Pancreas (tissue), 10 donors: ENCODE data around the gene MYCN. TPM values are rescaled to one million over a fixed set of nuclear protein-coding genes. Genes with fewer than 3 reads are reported as not detected.

Experiments used
- ATAC-seq, 4 donors: fragments of 200-7000 bp; cut with Tn5 transposase; one replicate each; pipeline versions ENCODE4 v1.8.0 to v1.9.1; 2020; ENCODE audit warnings: mild to moderate bottlenecking in 4 of 4, moderate library complexity in 4 of 4
- DNase-seq, 6 donors: peaks; one replicate each; pipeline ENCODE4 v3.0.0-alpha.2; 2020
- FAIRE-seq: peaks from 2 replicates; lab custom pipeline; 2012; peaks lifted over from hg19 to GRCh38; lab: Jason Lieb, UNC
- H3K27ac ChIP-seq, 4 donors: fragments of 200-600 bp; sonication (generic); 1 replicate in 3 of 4; 2 replicates in 1 of 4; pipeline versions ENCODE4 v1.5.0 to v1.8.0; 2020
- H3K27me3 ChIP-seq, 4 donors: fragments of 200-600 bp; one replicate each; pipeline ENCODE4 v1.8.0; 2021
- H3K36me3 ChIP-seq, 3 donors: fragments of 200-600 bp; sonication (generic) in 1 of 3; one replicate each; pipeline versions ENCODE4 v1.5.0 to v1.8.0; 2020 to 2021
- H3K4me1 ChIP-seq, 3 donors: fragments of 200-600 bp; one replicate each; pipeline ENCODE4 v1.8.0; 2021
- H3K4me3 ChIP-seq, 4 donors: fragments of 200-600 bp; sonication (generic) in 2 of 4; one replicate each; pipeline versions ENCODE4 v1.5.0 to v1.8.0; 2020 to 2021
- H3K9me3 ChIP-seq, 4 donors: fragments of 200-600 bp; one replicate each; pipeline ENCODE4 v1.8.0; 2021
- WGBS, 2 donors: extraction: QIAGEN DNeasy Blood & Tissue Kit; methylation state at CpG; one replicate each; pipeline ENCODE4 v1.1.7; 2013; 5-methylcytosine and 5-hydroxymethylcytosine counted together
- intact Hi-C, 3 donors: fragments of 100-400 bp; cut with DNase I; formaldehyde crosslinking; loops; one replicate each; pipeline versions ENCODE4 v1.11.1 to v1.14.2; 2022
- polyA plus RNA-seq, 2 donors: library from polyadenylated mRNA; stranded (reverse); fragments of 200-250 nt; gene quantifications; one replicate each; pipeline ENCODE4 v1.2.3, GENCODE V29; 2013
- total RNA-seq, 6 donors: library from RNA; stranded (reverse); fragmentation: NEBNext Ultra II Directional in 4 of 6; extraction: Animal tissue kit (Norgen Biotek cat#: 25700) in 4 of 6; gene quantifications; one replicate each; pipeline versions ENCODE4 v1.2.1 to v1.2.4, GENCODE V29; 2021 to 2023
- TF ChIP-seq, protein P1 (sequence below), 4 donors: fragments of 200-600 bp; sonication (generic) in 3 of 4; IDR thresholded peaks; one replicate each; pipeline versions ENCODE4 v1.5.0 to v1.8.0; 2021; ENCODE audit warnings: antibody characterized with exemption in 4 of 4
- donor health status: healthy with polysubstance abuse.
- donor health status: DM: no; HTN: no; CAD: no; lungs with moderate emphysema.
- donor health status: DM: no; HTN: no; CAD: no.
- donor health status: control.
- donor health status: control.
- donor health status: Bipolar disorder and iron deficiency.
- donor health status: DM: yes; HTN: yes; CAD: no.
- donor health status: DM: no; HTN: no; CAD: no.
- donor health status: DM: no; HTN: no; CAD: no.
- donor health status: DM: yes; HTN: yes; CAD: no.

The MYCN gene
- total and polyA plus RNA-seq, 8 donors = 0.09 to 0.75 (median 0.17) TPM

DNA sequence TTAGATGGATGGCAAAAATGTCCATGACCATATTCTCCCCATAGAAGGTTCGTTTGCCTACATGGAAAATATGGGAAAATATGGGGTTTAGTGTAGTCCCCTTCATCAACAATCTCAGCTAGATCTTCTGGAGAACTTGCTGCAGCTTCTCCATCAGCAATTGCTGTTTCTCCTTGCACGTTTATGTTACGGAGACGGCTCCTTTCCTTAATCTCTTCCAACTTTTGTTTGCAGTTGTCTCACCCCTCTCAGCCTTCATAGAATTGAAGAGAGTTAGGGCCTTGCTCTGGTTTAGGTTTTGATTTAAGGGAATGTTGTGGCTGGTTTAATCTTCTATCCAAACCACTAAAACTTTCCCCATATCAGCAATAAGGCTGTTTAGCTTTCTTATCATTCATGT is 28.9 kb downstream of the MYCN start:
- DNase-seq (no peak), ATAC-seq (no peak), FAIRE-seq (no peak)
- intact Hi-C loops = no loop called here
- Histone ChIP-seq H3K4me3 (no peak overlapping the region), H3K36me3 (no peaks in the 10 kb centered on the region), H3K27me3 (no peaks in the 10 kb centered on the region), H3K4me1 (no peaks in the 10 kb centered on the region), H3K27ac (no peak overlapping the region), H3K9me3 (no peaks in the 10 kb centered on the region)
- 69 to 73% methylated on average over 4 of the region's 4 CpGs for WGBS, 2 donors
- TF ChIP-seq, protein P1, sequence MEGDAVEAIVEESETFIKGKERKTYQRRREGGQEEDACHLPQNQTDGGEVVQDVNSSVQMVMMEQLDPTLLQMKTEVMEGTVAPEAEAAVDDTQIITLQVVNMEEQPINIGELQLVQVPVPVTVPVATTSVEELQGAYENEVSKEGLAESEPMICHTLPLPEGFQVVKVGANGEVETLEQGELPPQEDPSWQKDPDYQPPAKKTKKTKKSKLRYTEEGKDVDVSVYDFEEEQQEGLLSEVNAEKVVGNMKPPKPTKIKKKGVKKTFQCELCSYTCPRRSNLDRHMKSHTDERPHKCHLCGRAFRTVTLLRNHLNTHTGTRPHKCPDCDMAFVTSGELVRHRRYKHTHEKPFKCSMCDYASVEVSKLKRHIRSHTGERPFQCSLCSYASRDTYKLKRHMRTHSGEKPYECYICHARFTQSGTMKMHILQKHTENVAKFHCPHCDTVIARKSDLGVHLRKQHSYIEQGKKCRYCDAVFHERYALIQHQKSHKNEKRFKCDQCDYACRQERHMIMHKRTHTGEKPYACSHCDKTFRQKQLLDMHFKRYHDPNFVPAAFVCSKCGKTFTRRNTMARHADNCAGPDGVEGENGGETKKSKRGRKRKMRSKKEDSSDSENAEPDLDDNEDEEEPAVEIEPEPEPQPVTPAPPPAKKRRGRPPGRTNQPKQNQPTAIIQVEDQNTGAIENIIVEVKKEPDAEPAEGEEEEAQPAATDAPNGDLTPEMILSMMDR (IDR thresholded peaks at IDR 0.05) = no peak

DNA sequence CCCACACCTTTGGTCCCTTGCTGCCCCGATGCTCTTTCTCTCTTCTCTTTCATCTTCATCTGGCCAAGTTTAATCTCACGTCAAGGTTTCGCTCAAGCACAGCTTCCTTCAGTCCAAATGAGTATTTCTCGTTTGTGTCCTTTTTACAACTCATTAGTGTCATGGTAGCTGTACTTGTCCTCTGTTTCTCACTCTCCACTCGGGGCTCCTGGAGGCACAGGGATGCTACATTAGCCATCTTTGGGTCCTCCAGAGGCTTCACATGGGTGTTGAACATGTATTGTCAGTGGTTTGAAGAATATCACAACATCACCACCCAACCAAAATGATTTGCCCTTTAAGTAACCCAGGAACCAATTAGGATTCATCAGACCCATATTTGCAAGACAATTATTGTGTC is 30.4 kb downstream of the MYCN start:
- intact Hi-C loops = no loop called here
- ATAC-seq (no peak), DNase-seq (no peak), FAIRE-seq (no peak)
- no peak overlapping the region for H3K4me3 ChIP-seq
- H3K27ac ChIP-seq = no peak overlapping the region
- TF ChIP-seq, protein P1 (IDR thresholded peaks at IDR 0.05) = no peak
- 62 to 81% methylated on average over 5 of the region's 5 CpGs for WGBS, 2 donors
- no peaks in the 10 kb centered on the region for H3K9me3 ChIP-seq
- H3K4me1 ChIP-seq = no peaks in the 10 kb centered on the region
- no peaks in the 10 kb centered on the region for H3K27me3 ChIP-seq
- no peaks in the 10 kb centered on the region for H3K36me3 ChIP-seq

DNA sequence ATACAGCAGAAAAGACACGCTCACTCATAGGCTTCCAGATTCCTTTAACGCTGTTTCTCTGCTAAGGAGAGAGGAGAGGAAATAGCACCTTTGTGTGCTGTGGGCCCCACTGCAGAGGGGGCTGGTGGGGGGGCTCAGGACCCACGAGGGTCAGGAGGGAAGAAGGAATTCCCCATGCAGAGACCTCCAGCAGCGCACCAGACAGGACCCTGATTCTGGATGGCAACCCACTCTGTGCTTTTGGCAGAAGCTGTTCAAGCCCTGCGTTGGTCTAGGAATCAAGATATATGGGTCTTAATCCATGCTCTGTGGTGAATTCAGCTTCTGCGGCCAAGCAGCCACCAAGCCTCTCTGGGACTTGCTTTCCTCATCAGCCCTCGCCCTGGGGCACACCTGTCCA is 31.0 kb downstream of the MYCN start:
- no peak for DNase-seq
- H3K27ac ChIP-seq = no peak overlapping the region
- no peaks in the 10 kb centered on the region for H3K36me3 ChIP-seq
- H3K27me3 ChIP-seq = no peaks in the 10 kb centered on the region
- WGBS, 2 donors = 53% methylated on average over 7 of the region's 7 CpGs
- no peaks in the 10 kb centered on the region for H3K9me3 ChIP-seq
- intact Hi-C loops = no loop called here
- TF ChIP-seq, protein P1 (IDR thresholded peaks at IDR 0.05) = no peak
- FAIRE-seq = no peak
- H3K4me1 ChIP-seq = no peaks in the 10 kb centered on the region
- no peak for ATAC-seq
- no peak overlapping the region for H3K4me3 ChIP-seq

DNA sequence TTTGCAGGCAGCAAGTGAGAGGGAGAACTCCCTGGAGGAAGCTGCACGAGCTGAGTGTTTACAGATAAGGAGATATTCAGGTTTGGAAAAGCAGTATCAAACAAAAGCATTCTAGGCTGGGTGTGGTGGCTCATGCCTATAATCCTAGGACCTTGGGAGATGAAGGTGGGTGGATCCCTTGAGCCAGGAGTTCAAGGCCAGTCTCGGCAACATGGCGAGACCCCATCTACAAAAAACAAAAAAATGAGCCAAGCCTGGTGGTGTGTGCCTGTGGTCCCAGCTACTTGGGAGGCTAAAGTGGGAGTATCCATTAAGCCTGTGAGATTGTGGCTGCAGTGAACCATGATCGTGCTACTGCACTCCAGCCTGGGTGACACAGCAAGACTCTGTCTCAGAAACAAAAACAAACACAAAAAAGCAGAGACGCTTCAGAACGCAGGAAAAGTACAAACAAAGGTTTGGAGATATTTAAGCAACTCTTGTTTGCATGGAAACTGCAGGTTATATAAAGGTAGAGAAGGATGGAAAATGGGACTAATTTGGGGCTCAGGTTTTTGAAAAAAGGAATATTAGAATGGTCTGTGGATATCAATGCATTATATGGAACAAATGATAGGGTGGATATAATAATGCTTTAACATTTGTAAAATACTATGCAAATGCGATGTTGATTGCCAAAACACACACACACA is 31.6 kb downstream of the MYCN start:
- DNase-seq (no peak), FAIRE-seq (no peak), ATAC-seq (no peak)
- H3K9me3 ChIP-seq = no peaks in the 10 kb centered on the region
- H3K4me1 ChIP-seq = no peaks in the 10 kb centered on the region
- intact Hi-C loops = no loop called here
- TF ChIP-seq, protein P1 (IDR thresholded peaks at IDR 0.05) = no peak
- no peak overlapping the region for H3K4me3 ChIP-seq
- no peaks in the 10 kb centered on the region for H3K36me3 ChIP-seq
- 53 to 59% methylated on average over 7 of the region's 7 CpGs for WGBS, 2 donors
- H3K27ac ChIP-seq = no peak overlapping the region
- no peaks in the 10 kb centered on the region for H3K27me3 ChIP-seq
